HL-60/S4 (cell line): ENCODE data around the gene FRMD4A.
"Not testable (repeated sequence)": the region's sequence is repeated elsewhere in the genome, so short reads cannot be mapped to it uniquely, and the experiment has no call there.

Experiments
- in situ Hi-C: fragments of 300-500 bp; cut with MboI; formaldehyde crosslinking; loops from 2 replicates; pipeline ENCODE4 v1.14.3; 2022; ENCODE audit warnings: low sequenced_read_pairs

FRMD4A gene

DNA sequence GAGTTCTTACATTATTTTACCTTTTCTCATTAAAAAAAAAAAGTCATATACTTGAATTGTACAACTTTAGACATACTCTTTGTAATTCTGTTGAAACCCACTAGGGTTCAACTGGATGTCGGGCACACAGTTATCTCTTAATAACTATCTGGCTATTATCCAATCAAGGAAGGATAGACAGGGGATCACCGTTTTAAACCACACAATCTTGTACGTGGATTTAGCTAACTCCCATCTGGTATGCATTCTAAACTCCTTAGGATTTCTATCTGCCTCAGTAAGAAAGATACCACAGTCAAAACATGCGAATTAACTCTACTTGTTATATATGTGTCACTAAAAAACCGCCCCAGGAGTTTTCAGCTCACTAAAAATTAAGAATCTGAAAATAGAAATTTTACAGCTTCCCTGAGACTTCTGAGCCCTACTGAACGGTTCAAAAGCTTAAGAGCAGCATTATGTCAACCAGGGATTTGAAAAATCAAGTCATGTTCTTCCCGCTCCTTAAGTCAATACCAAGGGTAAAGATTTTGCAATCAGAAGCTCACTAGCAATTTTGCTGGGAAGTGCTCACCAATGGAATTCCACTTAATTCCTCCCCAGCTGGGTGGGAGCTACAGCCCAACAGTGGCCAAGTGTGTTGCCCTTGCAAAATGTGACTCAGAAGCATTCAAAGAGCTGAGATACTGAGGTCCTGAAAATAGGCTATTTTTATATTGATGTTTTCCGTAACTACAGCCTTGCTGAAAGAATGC is 267.0 kb downstream of the FRMD4A start:
- in situ Hi-C loops, result no loop called here

DNA sequence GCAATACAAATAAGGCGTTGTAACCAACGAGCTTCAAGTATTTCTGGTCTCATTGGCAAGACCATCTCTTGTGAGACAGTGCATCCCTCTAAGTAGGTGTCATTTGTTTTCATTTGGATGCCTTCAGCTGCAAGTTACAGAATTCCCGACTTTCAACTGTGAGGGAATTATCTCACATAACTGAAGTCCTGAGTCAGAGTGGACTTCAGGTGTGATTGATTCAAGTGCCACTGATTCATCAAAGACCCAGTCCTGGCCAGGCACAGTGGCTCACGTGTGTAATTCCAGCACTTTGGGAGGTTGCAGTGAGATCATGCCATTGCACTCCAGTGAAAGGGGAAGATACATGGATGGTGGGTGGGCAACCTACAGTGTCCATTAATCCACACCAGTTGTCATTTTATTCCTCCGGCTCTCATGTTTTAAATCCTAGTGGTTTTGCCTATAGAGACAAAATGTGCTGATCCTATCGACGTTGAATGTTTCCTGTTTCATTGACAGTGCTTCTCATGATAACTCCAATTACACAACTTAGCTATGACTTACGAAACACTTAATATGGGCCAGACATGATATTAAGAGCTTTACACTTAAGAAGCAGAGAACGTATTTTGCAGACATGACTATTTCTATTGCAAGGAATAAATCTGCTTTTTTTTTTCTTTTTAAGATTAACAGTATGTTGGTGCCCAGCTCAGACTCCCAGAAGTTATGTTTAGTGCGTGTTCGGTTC is 268.0 kb downstream of the FRMD4A start:
- in situ Hi-C loops, result no loop called here

DNA sequence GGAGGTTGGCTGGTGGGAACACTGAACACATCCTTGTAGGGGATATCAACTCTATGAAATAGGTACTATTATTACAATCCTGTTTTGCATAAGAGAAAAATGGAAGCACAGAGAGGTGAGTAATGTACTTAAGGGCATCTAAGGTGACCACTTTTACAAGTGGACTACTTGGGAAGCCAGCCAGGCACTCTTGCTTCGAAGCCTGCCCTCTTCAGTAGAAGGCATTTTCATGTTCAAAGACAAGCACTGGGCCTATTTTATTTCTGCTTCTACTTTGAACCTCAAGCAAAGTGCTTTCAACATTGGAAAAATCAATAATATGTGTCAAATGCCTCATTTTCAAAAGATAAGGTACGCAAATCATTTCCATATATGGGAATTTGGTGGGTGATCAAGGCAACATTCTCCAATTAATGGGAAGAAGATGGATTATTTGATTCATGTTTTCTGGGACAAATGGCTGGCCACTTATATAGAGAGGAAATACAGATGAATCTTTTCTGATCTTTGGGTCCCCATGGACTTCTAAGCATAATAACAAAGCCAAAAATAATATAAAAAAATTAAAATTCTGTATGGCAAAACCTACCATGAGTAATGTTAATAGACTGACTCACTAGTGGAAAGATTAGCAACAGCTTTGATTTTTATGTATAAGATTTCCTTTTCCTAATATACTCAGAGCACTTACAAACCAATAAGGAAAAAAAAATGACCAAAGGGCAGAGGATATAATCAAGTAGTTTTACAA is 270.2 kb downstream of the FRMD4A start:
- in situ Hi-C loops, result no loop called here

DNA sequence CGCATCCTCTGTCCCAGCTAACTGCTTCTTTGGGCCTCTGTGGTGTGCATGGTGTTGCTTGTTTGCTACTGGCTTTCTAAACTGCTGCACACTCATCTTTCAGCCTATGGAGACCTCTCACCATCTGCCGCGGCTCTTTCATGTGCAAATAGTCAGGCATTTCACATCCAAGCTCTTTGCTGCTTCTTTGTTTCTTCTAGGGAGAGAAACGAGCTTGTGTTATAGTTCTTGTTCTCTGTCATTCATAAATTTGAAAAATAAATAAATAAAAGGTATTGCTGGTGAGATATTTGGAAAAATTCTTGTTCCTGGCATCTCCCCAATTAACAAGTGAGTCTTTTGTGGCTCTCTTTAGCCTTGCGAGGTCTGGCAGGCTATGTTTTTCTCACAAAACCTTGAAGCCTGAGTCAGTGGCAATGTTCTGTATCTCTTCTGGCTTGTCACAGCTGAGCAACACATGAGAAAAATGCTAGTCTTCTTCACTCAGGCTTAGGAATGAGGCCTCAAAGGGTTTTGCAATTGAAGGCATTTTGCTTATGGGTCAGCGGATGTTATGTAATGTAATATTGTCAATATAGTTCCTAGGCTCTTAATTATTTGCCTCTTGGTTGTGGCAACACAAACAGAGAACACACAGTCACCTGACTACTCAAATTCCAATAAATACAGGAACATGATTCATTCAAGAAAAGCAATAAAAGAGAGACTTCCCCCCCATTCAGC is 274.0 kb downstream of the FRMD4A start:
- in situ Hi-C loops, result no loop called here

DNA sequence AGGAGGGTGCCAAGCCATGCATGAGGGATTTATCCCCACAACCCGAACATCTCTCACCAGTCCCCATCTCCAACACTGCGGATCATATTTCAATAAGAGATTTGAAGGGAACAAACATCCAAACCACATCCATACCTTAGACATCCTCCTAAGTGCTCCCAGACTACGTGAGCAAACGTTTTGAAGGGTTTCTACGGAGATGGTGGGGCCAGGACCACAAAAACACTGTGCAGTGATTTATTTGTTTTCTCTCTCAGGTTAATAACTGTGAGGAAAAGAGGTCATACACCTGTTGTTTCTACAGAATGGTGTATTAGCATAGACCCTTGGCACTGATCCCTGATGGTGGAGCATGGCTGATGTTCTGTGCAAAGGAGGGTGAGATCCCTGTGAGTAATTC is 277.8 kb downstream of the FRMD4A start:
- in situ Hi-C loops, result no loop called here

DNA sequence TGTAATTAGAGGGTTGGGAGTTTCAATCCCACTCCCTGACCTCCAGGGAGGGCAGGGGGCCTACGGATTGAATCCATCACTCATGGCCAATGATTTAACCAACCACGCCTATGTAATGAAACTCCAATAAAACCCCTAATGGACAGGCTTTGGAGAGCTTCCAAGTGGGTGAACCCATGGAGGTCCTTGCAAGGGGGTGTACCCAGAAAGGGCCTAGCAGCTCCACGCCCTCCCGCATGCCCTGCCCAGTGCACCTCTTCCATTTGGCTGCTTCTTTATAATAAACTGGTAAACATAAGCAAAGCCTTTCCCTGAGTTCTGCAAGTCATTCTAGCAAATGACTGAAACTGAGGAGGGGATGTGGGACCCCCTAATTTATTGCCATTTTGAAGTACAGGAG is 280.1 kb downstream of the FRMD4A start:
- in situ Hi-C loops, result no loop called here

DNA sequence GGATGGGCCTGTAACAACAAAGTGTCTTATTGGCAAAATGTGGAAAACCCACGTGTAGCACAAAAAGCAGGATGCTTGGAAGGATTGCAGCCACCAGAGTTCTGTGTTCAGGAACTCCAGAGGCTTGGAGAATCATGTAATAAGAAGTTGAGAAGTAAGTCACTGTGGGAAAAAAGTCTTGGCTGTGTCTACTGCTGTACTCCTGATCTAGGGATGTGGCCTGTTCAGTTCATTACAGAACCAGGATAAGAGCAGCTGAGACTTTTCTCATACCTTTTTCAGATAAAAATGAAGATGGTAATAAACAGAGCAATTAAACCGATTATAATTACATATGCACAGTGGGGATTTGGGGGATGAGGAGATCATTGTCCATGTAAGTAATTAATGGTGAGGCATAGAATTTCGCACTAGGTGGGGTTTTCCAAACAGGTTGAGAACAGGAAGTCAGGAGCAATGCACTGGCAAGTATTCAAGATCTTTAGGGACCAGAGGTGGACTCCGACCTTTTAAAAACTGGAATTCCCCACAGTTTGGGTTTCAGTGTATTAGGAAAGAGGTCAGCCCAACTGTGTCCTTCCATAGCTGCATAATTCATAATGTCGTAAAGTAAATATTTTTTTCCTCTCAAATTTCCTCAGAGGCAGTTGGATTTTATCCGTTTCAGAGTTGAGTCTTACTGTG is 281.7 kb downstream of the FRMD4A start:
- in situ Hi-C loops, result no loop called here

DNA sequence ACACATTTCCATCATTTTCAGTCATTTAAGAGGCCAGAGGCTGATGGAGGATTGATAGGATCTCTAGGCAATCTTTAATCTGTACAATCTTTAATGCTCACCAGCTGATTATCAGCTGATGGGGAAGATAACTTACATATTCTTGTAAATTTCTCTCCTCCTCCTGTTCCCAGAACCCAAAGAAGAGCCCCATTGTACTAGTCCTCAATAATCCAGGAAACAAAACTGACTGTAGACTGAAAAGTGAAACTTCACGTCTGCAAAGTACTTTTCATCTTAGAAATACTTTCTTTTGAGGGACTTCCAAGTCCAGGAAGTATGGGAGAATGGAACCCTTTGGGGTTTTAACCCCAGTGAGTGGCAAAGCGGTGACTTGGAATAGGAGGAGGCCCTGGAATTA is 283.3 kb downstream of the FRMD4A start:
- in situ Hi-C loops, result no loop called here

DNA sequence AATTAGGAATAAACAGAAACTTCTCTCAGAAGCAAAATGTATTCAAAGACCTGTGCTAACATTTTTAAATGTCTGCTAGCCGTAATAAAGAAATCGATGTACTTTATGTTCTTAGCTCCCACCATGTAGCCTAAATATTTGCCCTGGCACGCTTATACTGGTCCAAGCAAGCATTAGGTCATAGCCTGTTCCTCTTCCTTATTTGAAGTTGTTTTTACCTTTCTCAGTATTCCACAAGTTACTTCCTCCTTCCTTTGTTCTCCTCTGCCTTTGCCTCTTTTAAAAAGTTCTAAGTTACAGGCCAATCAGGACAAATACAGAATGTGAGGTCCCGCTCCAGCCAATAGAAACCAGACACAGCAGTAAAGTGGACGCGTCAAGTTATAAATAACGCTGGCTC is 288.7 kb downstream of the FRMD4A start:
- in situ Hi-C loops, result not testable (repeated sequence)

DNA sequence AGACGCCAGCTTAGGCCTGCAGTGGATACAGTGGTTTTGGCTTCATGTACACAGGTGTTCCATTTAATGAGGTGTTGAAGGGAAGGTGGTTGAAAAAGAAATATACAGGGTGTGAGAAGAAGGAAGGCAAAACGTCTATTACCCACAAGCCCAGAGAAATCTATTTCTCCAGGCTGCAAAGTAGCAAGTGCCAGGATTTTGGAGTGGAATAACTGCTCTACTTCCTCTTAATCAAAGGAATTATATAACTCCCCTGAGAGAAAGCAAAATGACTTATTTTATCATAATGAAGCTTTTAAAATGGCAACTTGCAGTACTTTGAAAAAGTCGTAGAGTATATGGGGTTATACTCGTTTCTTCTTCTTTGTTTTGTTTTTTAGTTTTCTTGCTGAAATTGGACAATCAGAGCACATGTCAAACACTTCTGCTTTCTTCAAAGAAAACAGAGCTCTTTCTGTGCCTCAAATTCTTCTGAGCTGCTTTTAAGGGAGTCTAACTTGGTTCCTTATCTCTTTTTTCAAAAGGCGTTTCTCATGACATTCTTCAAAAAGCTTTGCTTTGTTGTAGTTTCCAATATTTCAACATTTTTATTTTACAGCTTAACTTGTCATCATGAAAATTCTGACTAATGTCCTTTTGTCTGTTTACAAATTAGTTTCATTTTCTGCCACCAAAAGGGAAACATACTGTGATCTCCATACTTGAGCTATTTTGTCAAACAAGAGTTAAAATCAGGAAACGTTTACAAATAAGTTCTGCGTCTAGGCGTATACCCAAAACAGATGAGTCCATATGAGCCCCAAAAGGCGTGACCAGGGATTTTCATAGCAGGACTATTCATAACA is 289.7 kb downstream of the FRMD4A start:
- in situ Hi-C loops, result no loop called here

DNA sequence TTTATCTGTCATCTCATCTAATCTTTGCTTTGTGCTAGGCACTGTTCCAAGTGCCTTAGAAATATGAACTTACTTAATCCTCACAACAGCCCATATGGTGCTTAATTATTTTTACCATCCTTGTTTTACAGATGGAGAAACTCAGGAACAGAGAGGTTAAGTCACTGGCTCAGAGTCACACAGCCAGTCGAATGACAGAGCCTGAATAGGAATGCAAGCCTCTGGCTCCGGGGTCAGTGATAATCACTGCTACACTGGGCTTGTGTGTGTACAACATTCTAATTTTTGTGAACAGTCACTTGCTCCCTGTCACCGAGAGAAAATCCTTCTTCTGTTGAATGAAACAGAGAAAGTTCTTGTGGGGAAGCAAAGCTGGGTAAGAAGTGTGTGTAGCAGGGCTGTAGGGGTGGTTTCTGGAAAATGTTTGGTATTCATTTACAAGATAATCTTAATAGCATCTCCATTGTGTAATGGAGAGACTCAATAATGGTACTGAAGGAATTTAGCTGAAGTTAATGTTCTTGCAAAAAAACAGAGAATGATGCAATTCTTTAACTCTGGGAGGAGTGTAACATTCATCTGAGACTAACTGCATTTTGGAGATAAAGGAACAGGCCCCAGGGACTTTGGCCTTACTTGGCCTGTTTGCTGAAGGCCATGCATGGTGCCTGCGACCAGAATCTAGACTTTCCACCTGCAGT is 290.6 kb downstream of the FRMD4A start:
- in situ Hi-C loops, result no loop called here

DNA sequence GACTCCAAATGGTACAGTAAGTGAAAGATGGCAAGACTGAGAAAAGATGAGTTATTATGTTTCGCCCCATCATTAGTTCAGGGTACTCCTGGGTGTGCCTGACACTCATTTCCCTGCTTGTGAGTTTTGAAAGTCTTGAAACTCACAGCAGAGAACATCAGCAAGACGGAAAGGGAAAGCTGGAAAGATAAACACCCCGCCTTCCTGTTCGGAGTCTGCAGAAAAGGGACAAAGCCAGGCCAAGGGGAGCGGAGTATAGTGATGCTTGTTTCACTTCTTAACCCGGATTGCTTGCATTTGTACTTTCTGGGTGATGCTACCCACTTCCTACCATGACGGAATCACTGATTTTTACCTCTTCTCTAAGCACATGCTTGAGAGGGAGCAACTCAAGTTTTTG is 294.5 kb downstream of the FRMD4A start:
- in situ Hi-C loops, result no loop called here

DNA sequence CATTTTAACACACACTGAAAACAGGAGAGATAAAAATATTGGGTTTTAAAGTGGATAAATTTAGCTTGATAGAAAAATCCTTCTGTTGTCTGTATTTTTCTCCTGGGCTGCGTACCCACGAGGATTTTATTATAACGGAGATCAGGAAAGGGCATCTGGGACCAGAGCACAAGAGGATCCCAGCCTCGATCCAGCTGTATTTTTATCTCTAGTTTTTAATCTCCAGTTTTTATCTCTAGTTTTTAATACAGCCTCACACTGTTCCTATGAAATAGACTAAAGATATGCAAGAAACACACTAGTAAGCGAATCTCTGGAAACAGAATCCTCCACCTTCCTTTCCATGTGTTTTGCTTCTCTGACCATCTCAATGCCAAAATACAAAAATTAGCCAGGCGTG is 295.2 kb downstream of the FRMD4A start:
- in situ Hi-C loops, result no loop called here

DNA sequence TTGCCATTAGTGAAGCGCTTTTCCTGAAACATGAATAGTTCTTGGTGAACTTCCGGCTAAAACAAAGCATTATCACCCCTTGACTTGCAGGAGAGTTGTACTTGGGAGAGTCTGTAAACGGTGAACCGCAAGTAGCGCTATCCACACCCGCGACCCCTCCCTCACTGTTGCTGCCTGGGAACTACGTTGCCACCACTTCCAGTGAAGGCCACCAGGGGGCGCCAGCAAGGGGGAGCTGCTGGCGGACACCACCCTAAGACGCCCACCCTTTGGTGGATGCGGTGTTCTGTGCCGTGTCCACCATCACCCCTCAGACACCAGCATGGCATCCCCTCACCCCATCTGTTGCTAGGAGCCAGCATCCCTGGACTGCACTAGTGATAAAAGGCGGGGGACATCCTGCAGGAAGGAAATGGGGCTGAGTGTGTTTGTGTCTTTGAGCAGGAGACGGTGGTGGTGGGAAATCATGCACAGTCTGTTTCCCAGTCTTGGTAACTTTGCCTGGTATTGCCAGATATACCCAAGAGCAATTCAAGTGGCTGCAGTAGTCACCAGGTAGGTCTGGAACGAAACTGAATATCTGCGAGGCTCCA is 298.2 kb downstream of the FRMD4A start:
- in situ Hi-C loops, result no loop called here

DNA sequence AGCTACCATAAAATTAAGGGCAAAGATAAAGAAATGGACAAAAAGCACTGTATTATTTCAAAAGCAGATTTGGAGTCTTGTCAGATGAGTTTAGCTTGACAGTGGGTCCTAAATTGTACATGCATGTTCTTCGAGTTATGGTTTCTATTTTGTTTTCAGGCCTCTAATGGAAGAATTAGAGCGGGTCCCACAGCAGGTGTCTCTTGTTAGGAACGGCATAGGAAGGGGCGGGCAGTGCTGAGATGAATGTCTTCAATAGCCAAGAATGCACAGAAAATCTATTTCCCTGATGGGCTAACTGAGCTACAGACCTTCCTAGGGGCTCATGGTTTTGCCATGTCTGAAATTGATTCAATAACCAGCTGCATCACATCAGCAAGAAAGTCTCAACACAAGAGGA is 304.4 kb downstream of the FRMD4A start:
- in situ Hi-C loops, result no loop called here

DNA sequence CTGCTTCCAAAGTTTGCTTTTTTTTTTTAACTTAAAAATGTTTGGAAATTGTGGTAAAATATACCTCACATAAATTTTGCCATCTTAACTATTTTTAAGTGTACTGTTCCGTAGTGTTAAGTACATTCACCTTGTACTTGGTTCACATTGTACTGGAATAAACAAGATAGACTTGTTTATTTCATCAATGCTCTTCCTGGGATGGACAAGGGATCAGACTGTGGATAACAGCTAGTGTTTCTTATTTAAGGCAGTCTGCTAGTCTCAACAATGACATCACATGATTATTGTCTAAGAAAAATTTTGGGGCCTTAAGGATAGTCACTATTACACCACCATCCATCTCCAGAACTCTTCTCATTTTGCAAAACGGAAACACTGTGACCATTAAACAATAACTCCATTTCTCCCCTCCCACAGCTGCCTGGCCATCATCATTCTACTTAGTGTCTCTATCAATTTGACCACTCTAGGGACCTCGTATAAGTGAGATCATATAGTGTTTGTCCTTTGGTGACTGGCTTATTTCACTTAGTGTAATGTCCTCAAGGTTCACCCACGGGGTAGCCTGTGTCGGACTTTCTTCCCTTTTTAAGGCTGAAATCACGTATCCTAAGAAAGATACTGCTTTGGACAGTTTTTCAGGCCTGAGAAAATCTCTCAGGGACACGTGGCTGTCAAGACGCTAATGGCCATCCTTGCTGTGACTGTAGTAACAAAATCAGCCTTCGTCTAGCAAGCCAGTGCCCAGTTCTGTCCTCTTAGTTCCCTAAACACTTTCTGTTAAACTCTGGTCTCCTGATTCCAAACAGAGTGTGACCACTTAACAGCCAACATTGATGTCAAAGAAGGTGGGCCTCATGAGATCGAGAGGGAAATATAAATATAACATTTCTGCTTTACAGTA is 305.2 kb downstream of the FRMD4A start:
- in situ Hi-C loops, result no loop called here

DNA sequence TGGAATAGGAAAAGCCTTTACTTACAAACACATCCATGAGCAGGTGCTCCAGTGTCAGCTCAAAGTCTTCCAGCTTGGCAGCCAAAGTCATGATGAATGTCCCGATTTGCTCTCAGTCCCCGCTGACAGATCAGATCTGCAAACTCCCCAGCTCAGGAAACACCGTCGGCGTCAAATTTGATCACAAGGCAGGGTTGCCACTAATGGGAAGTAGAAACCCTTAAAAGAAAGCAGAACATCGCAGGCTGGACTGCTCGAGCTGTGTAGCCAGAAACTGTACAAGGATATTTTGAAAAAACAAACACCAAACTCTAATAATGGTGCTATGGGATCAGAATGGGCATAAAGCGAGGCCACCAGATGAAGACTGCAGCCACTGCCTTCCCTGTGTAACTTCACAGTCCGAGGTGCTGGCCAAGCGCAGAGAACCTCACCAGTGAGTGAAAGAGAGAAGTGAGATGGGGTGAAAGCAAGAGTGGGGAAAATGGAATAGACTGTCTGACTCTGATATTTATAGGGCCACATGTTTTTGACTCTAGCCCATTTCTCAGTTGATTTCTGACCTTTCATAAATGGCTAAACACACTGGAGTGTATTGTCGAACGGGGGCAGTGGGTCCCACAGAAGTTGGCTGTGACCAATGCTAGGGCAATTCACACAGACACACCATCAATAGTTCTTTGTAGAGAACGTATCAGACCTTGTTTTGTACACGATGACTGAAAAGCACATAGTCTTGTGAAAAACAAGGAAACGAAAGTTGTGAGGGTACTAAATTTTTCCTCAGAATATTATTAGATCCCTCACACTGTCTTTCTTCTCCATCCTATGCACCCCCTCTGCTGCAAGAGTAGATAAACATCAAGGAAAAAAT is 306.2 kb downstream of the FRMD4A start:
- in situ Hi-C loops, result no loop called here
